Hepatocyte (in vitro differentiated cells): ENCODE measurements around the gene SCN9A.

Experiments used
- EZH2 ChIP-seq: fragments of 200-600 bp; sonication (generic); IDR thresholded peaks from 2 replicates; pipeline ENCODE4 v1.6.1; 2016; ENCODE audit warnings: antibody characterized with exemption, mild to moderate bottlenecking, borderline replicate concordance
- EZH2phosphoT487 ChIP-seq: fragments of 200-600 bp; sonication (generic); IDR thresholded peaks from one replicate; pipeline ENCODE4 v1.6.1; 2018; ENCODE audit warnings: antibody characterized with exemption, mild to moderate bottlenecking, low read depth, moderate library complexity; ENCODE audit not compliant: unreplicated experiment, severe bottlenecking
- TF ChIP-seq, protein P1 (sequence below): fragments of 200-600 bp; sonication (generic); IDR thresholded peaks from 2 replicates; pipeline ENCODE4 v1.5.1; 2016; ENCODE audit warnings: antibody characterized with exemption, mild to moderate bottlenecking; ENCODE audit not compliant: poor library complexity

DNA sequence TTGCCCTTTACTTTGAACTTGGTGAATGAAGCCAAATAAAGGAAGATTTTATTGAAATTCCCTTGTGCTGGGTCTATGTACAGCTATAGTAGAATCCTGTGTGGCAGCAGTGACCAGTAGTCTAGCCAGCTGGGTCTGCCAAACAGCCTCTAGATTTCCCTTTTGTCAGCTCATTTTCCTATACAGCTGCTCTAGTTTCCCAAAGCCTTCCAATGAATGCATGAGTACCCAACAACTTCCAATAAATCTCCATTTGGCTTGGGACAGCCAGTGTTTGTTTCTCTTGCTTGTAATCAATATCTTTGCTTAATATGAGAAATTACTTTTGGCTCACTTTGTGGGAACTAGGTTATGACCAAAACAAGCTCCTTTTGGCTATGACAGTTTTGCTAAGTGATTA lies 43.6 kb downstream of the SCN9A start:
- TF ChIP-seq EZH2phosphoT487 (no peak), EZH2 (no peak)
- TF ChIP-seq, protein P1, sequence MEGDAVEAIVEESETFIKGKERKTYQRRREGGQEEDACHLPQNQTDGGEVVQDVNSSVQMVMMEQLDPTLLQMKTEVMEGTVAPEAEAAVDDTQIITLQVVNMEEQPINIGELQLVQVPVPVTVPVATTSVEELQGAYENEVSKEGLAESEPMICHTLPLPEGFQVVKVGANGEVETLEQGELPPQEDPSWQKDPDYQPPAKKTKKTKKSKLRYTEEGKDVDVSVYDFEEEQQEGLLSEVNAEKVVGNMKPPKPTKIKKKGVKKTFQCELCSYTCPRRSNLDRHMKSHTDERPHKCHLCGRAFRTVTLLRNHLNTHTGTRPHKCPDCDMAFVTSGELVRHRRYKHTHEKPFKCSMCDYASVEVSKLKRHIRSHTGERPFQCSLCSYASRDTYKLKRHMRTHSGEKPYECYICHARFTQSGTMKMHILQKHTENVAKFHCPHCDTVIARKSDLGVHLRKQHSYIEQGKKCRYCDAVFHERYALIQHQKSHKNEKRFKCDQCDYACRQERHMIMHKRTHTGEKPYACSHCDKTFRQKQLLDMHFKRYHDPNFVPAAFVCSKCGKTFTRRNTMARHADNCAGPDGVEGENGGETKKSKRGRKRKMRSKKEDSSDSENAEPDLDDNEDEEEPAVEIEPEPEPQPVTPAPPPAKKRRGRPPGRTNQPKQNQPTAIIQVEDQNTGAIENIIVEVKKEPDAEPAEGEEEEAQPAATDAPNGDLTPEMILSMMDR, result no peak
